GM13976 (cell line): ENCODE results near the gene MED8.
"Not testable (repeated sequence)": the region's sequence is repeated elsewhere in the genome, so short reads cannot be mapped to it uniquely, and the experiment has no call there.

Experiments used
- DNase-seq: peaks from one replicate; pipeline ENCODE4 v3.0.0; 2012; ENCODE audit warnings: low spot score
- CTCF ChIP-seq: IDR thresholded peaks from 2 replicates; pipeline ENCODE4 v1.5.1; 2012; ENCODE audit warnings: borderline replicate concordance, mild to moderate bottlenecking; ENCODE audit not compliant: insufficient read depth; ENCODE audit errors: extremely low read depth, missing control alignments, control extremely low read depth
- in situ Hi-C: fragments of 300-500 bp; cut with MboI; formaldehyde crosslinking; loops from one replicate; pipeline ENCODE4 v1.12.0; 2022; ENCODE audit warnings: low sequenced_read_pairs, mixed read lengths, inconsistent platforms; ENCODE audit not compliant: unreplicated experiment

MED8 gene

DNA sequence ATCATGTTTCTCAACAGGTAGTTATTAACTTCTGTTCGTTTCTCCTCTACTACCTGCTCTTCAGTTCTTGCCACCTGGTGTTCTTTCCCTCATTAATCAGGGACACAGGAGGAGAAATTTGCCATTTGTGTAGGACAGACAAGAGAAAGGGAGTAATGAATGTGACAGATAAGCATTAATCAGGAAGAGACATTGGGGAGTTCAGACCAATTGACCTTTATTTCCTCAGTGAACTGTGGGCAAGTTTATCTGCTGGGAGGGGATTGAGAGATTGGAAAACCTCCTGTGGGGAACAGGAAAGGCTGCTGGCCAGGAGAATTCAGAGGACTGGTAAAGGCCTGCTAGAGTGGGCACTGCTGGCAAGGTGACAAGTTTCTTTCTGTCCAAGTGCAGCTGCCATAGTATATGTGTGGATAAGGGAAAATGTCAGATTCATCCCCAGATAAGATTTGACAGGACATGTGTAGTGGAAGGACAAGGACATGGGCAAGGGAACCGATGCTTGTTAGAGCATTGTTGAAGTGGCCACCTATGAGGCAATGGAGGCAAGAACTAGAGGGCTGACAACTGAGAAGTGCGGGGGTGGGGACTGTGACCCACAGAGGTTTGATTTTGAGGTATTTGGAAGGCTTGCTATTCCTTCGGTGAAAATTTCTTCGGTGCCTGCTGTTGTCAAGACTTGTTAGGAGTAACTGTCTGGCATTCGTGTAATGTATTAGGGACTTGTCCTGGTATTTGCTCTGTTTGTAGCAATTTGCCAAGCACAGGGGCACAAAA is 12.7 kb upstream of the MED8 start:
- no peak for DNase-seq
- no peak for TF ChIP-seq CTCF
- in situ Hi-C loops = no loop called here

DNA sequence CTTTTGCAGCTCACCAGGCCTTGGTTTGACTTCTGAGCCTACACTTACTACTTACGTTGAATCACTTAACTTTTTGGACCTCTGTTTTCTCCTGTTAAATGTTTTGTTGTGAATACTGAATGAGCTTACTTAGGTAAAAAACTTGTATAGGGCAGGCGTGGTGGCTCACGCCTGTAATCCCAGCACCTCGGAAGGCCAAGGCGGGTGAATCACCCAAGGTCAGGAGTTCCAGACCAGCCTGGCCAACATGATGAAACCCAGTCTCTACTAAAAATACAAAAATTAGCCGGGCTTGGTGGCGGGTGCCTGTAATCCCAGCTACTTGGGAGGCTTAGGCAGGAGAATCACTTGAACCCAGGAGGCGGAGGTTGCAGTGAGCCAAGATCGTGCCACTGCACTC is 10.8 kb upstream of the MED8 start:
- in situ Hi-C loops, DNase-seq: not testable (repeated sequence)

- in situ Hi-C loops = no loop called here
- TF ChIP-seq CTCF = no peak
- DNase-seq = no peak
These were observed 8.6 kb upstream of the MED8 start for GRCh38 chr1:43398227-43398626.

GRCh38 chr1:43396059-43396458 is 6.5 kb upstream of the MED8 start:
- in situ Hi-C loops = no loop called here
- no peak for DNase-seq
- no peak for TF ChIP-seq CTCF

GRCh38 chr1:43395523-43395922 is 5.9 kb upstream of the MED8 start:
- TF ChIP-seq CTCF = no peak
- in situ Hi-C loops = no loop called here
- no peak for DNase-seq

DNA sequence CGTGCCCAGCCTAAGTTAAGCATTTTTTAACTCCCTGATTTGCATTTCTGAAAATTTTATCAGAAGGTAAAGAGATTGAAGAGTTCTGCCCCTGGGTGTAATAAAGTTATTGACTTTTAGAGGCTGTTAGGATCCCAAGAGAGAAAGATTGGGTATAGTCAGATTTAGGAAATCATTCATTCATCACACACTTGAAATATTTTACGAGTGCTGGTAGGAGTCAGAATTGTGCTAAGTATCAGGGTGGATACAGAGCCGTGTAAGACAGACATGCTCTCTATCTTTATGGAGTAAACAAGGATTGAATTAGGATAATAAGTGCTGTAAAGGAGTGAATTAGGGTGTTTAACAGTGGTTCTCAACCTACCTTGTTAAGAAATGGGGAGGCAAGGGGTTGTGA is 3.1 kb upstream of the MED8 start:
- in situ Hi-C loops = no loop called here
- DNase-seq = no peak
- no peak for TF ChIP-seq CTCF

DNA sequence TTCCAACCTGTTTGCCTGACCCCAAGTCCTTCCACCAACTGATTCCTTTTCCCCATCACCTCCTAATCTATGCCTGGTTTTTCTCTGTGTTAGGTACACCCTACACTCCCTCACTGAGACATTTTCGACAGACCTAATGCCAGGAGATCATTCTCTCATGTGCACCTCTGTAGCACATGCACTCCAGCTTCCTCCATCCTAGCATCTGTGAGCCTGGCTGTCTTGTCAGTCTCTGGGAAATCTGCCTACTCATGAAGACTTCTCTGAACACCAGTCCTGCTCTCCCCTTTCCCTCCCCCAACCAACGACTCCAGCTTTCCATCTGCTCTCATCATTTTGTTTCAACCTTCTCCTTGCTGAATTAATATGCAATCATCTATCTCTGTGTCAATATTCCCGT is 987 bp downstream of the MED8 start:
- in situ Hi-C loops = no loop called here
- DNase-seq = no peak
- no peak for TF ChIP-seq CTCF
